ENCODE data around the gene AOPEP.
"Not testable (repeated sequence)": the region's sequence is repeated elsewhere in the genome, so short reads cannot be mapped to it uniquely, and the experiment has no call there.

The AOPEP gene

GRCh38 chr9:94956731-94957130 is 230.2 kb downstream of the AOPEP start:
- H3K4me1 ChIP-seq (ENCODE audit: control insufficient read depth in 5 of 5, insufficient read depth in 5 of 5, low read length in 5 of 5) = peaks cover 0 to 17% (median 7%) of the 10 kb centered on the region in 5 donors
- no peaks in the 10 kb centered on the region for H3K9me3 ChIP-seq (ENCODE audit: control insufficient read depth in 5 of 5, low read length in 5 of 5)
- H3K27ac ChIP-seq (ENCODE audit: low read depth, low read length) = no peak overlapping the region
- no peak overlapping the region for H3K4me3 ChIP-seq (ENCODE audit: low read depth in 1 of 5, low read length in 5 of 5)
- H3K36me3 ChIP-seq (ENCODE audit: control insufficient read depth in 5 of 5, insufficient read depth in 5 of 5, low read length in 5 of 5) = peaks cover 0 to 16% (median 7%) of the 10 kb centered on the region in 5 donors
- H3K9ac ChIP-seq (ENCODE audit: low read length in 5 of 5) = no peak overlapping the region
- H3K27me3 ChIP-seq (ENCODE audit: control insufficient read depth in 5 of 5, insufficient read depth in 4 of 5, low read length in 5 of 5) = no peaks in the 10 kb centered on the region

- Histone ChIP-seq H3K27me3 (ENCODE audit: control insufficient read depth in 5 of 5, insufficient read depth in 4 of 5, low read length in 5 of 5) (no peaks in the 10 kb centered on the region), H3K4me1 (ENCODE audit: control insufficient read depth in 5 of 5, insufficient read depth in 5 of 5, low read length in 5 of 5) (no peaks in the 10 kb centered on the region), H3K27ac (ENCODE audit: low read depth, low read length) (no peak overlapping the region), H3K9me3 (ENCODE audit: control insufficient read depth in 5 of 5, low read length in 5 of 5) (no peaks in the 10 kb centered on the region), H3K9ac (ENCODE audit: low read length in 5 of 5) (no peak overlapping the region), H3K4me3 (ENCODE audit: low read depth in 1 of 5, low read length in 5 of 5) (no peak overlapping the region), H3K36me3 (ENCODE audit: control insufficient read depth in 5 of 5, insufficient read depth in 5 of 5, low read length in 5 of 5) (peaks cover 0 to 10% (median 7%) of the 10 kb centered on the region in 5 donors)
These were observed 234.5 kb downstream of the AOPEP start for GRCh38 chr9:94960964-94961363.

GRCh38 chr9:94961870-94962269 is 235.4 kb downstream of the AOPEP start:
- Histone ChIP-seq H3K4me3 (ENCODE audit: low read depth in 1 of 5, low read length in 5 of 5) (no peak overlapping the region), H3K27me3 (ENCODE audit: control insufficient read depth in 5 of 5, insufficient read depth in 4 of 5, low read length in 5 of 5) (no peaks in the 10 kb centered on the region), H3K9ac (ENCODE audit: low read length in 5 of 5) (no peak overlapping the region), H3K36me3 (ENCODE audit: control insufficient read depth in 5 of 5, insufficient read depth in 5 of 5, low read length in 5 of 5) (peaks cover 0 to 4% (median 0%) of the 10 kb centered on the region in 5 donors), H3K27ac (ENCODE audit: low read depth, low read length) (no peak overlapping the region), H3K9me3 (ENCODE audit: control insufficient read depth in 5 of 5, low read length in 5 of 5) (no peaks in the 10 kb centered on the region), H3K4me1 (ENCODE audit: control insufficient read depth in 5 of 5, insufficient read depth in 5 of 5, low read length in 5 of 5) (no peaks in the 10 kb centered on the region)

GRCh38 chr9:94965631-94966030 is 239.1 kb downstream of the AOPEP start:
- not testable (repeated sequence) for H3K27ac ChIP-seq (ENCODE audit: low read depth, low read length); H3K9ac ChIP-seq (ENCODE audit: low read length in 5 of 5)

GRCh38 chr9:94966046-94966445 is 239.5 kb downstream of the AOPEP start:
- not testable (repeated sequence) for H3K27ac ChIP-seq (ENCODE audit: low read depth, low read length)

More at GRCh38 chr9:94965631-94966030, 239.1 kb downstream of the AOPEP start:
- not testable (repeated sequence) for H3K36me3 ChIP-seq (ENCODE audit: control insufficient read depth in 5 of 5, insufficient read depth in 5 of 5, low read length in 5 of 5); H3K4me1 ChIP-seq (ENCODE audit: control insufficient read depth in 5 of 5, insufficient read depth in 5 of 5, low read length in 5 of 5); H3K9me3 ChIP-seq (ENCODE audit: control insufficient read depth in 5 of 5, low read length in 5 of 5); H3K4me3 ChIP-seq (ENCODE audit: low read depth in 1 of 5, low read length in 5 of 5); H3K27me3 ChIP-seq (ENCODE audit: control insufficient read depth in 5 of 5, insufficient read depth in 4 of 5, low read length in 5 of 5)

GRCh38 chr9:94967482-94967881 is 241.0 kb downstream of the AOPEP start:
- H3K4me1 ChIP-seq (ENCODE audit: control insufficient read depth in 5 of 5, insufficient read depth in 5 of 5, low read length in 5 of 5) = no peaks in the 10 kb centered on the region
- H3K4me3 ChIP-seq (ENCODE audit: low read depth in 1 of 5, low read length in 5 of 5) = no peak overlapping the region
- H3K36me3 ChIP-seq (ENCODE audit: control insufficient read depth in 5 of 5, insufficient read depth in 5 of 5, low read length in 5 of 5) = no peaks in the 10 kb centered on the region
- no peaks in the 10 kb centered on the region for H3K27me3 ChIP-seq (ENCODE audit: control insufficient read depth in 5 of 5, insufficient read depth in 4 of 5, low read length in 5 of 5)
- H3K9me3 ChIP-seq (ENCODE audit: control insufficient read depth in 5 of 5, low read length in 5 of 5) = no peaks in the 10 kb centered on the region
- no peak overlapping the region for H3K27ac ChIP-seq (ENCODE audit: low read depth, low read length)
- H3K9ac ChIP-seq (ENCODE audit: low read length in 5 of 5) = no peak overlapping the region

More at GRCh38 chr9:94966046-94966445, 239.5 kb downstream of the AOPEP start:
- not testable (repeated sequence) for H3K4me1 ChIP-seq (ENCODE audit: control insufficient read depth in 5 of 5, insufficient read depth in 5 of 5, low read length in 5 of 5); H3K9ac ChIP-seq (ENCODE audit: low read length in 5 of 5); H3K4me3 ChIP-seq (ENCODE audit: low read depth in 1 of 5, low read length in 5 of 5); H3K36me3 ChIP-seq (ENCODE audit: control insufficient read depth in 5 of 5, insufficient read depth in 5 of 5, low read length in 5 of 5); H3K27me3 ChIP-seq (ENCODE audit: control insufficient read depth in 5 of 5, insufficient read depth in 4 of 5, low read length in 5 of 5); H3K9me3 ChIP-seq (ENCODE audit: control insufficient read depth in 5 of 5, low read length in 5 of 5)

GRCh38 chr9:94971378-94972131 is 245.1 kb downstream of the AOPEP start:
- H3K4me3 ChIP-seq (ENCODE audit: low read depth in 1 of 5, low read length in 5 of 5) = no peak overlapping the region
- no peak overlapping the region for H3K27ac ChIP-seq (ENCODE audit: low read depth, low read length)
- H3K9me3 ChIP-seq (ENCODE audit: control insufficient read depth in 5 of 5, low read length in 5 of 5) = no peaks in the 10 kb centered on the region
- H3K9ac ChIP-seq (ENCODE audit: low read length in 5 of 5) = no peak overlapping the region
- H3K27me3 ChIP-seq (ENCODE audit: control insufficient read depth in 5 of 5, insufficient read depth in 4 of 5, low read length in 5 of 5) = no peaks in the 10 kb centered on the region
- no peaks in the 10 kb centered on the region for H3K36me3 ChIP-seq (ENCODE audit: control insufficient read depth in 5 of 5, insufficient read depth in 5 of 5, low read length in 5 of 5)
- H3K4me1 ChIP-seq (ENCODE audit: control insufficient read depth in 5 of 5, insufficient read depth in 5 of 5, low read length in 5 of 5) = peaks cover 0 to 10% (median 9%) of the 10 kb centered on the region in 5 donors

- H3K36me3 ChIP-seq (ENCODE audit: control insufficient read depth in 5 of 5, insufficient read depth in 5 of 5, low read length in 5 of 5) = no peaks in the 10 kb centered on the region
- peaks cover 0 to 10% (median 9%) of the 10 kb centered on the region in 5 donors for H3K4me1 ChIP-seq (ENCODE audit: control insufficient read depth in 5 of 5, insufficient read depth in 5 of 5, low read length in 5 of 5)
- no peaks in the 10 kb centered on the region for H3K9me3 ChIP-seq (ENCODE audit: control insufficient read depth in 5 of 5, low read length in 5 of 5)
- H3K4me3 ChIP-seq (ENCODE audit: low read depth in 1 of 5, low read length in 5 of 5) = no peak overlapping the region
- H3K9ac ChIP-seq (ENCODE audit: low read length in 5 of 5) = no peak overlapping the region
- H3K27me3 ChIP-seq (ENCODE audit: control insufficient read depth in 5 of 5, insufficient read depth in 4 of 5, low read length in 5 of 5) = no peaks in the 10 kb centered on the region
- H3K27ac ChIP-seq (ENCODE audit: low read depth, low read length) = no peak overlapping the region
These were observed 247.0 kb downstream of the AOPEP start for GRCh38 chr9:94973451-94973941.

GRCh38 chr9:94974154-94974879 is 247.8 kb downstream of the AOPEP start:
- no peak overlapping the region for H3K9ac ChIP-seq (ENCODE audit: low read length in 5 of 5)
- H3K4me3 ChIP-seq (ENCODE audit: low read depth in 1 of 5, low read length in 5 of 5) = no peak overlapping the region
- H3K27ac ChIP-seq (ENCODE audit: low read depth, low read length) = no peak overlapping the region
- H3K27me3 ChIP-seq (ENCODE audit: control insufficient read depth in 5 of 5, insufficient read depth in 4 of 5, low read length in 5 of 5) = no peaks in the 10 kb centered on the region
- peaks cover 0 to 4% (median 3%) of the 10 kb centered on the region in 5 donors for H3K36me3 ChIP-seq (ENCODE audit: control insufficient read depth in 5 of 5, insufficient read depth in 5 of 5, low read length in 5 of 5)
- H3K4me1 ChIP-seq (ENCODE audit: control insufficient read depth in 5 of 5, insufficient read depth in 5 of 5, low read length in 5 of 5) = peaks cover 0 to 10% (median 9%) of the 10 kb centered on the region in 5 donors
- no peaks in the 10 kb centered on the region for H3K9me3 ChIP-seq (ENCODE audit: control insufficient read depth in 5 of 5, low read length in 5 of 5)

GRCh38 chr9:94975480-94975879 is 249.0 kb downstream of the AOPEP start:
- Histone ChIP-seq H3K36me3 (ENCODE audit: control insufficient read depth in 5 of 5, insufficient read depth in 5 of 5, low read length in 5 of 5) (peaks cover 0 to 4% (median 3%) of the 10 kb centered on the region in 5 donors), H3K4me3 (ENCODE audit: low read depth in 1 of 5, low read length in 5 of 5) (no peak overlapping the region), H3K27me3 (ENCODE audit: control insufficient read depth in 5 of 5, insufficient read depth in 4 of 5, low read length in 5 of 5) (no peaks in the 10 kb centered on the region), H3K27ac (ENCODE audit: low read depth, low read length) (no peak overlapping the region), H3K4me1 (ENCODE audit: control insufficient read depth in 5 of 5, insufficient read depth in 5 of 5, low read length in 5 of 5) (peaks cover 0 to 10% (median 9%) of the 10 kb centered on the region in 5 donors), H3K9me3 (ENCODE audit: control insufficient read depth in 5 of 5, low read length in 5 of 5) (no peaks in the 10 kb centered on the region), H3K9ac (ENCODE audit: low read length in 5 of 5) (no peak overlapping the region)

All from subcutaneous abdominal adipose tissue (tissue), 5 donors.